ENCODE data around the gene PPCDC.
"Not testable (repeated sequence)": the region's sequence is repeated elsewhere in the genome, so short reads cannot be mapped to it uniquely, and the experiment has no call there.

The PPCDC gene

DNA sequence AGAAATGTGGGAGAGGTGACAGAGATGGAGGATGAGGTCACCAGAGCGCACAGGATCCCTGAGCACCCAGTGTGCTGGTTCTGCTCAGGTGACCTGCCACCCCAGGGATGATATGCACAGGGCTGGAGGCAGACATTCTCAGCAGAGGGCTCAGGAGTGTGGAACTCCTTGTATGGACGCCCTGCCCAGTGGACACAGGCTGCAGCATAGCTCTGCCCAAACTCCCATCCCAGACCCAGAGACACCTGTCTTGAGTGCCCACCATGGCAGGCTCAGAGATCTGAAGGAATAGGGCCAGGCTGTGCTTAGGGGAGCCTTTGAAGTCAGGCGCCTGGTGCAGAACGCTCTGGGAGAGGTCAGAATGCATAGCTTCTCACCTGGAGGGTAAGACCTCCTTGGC, 47.3 kb downstream of the PPCDC start:
- DNase-seq: no peak

DNA sequence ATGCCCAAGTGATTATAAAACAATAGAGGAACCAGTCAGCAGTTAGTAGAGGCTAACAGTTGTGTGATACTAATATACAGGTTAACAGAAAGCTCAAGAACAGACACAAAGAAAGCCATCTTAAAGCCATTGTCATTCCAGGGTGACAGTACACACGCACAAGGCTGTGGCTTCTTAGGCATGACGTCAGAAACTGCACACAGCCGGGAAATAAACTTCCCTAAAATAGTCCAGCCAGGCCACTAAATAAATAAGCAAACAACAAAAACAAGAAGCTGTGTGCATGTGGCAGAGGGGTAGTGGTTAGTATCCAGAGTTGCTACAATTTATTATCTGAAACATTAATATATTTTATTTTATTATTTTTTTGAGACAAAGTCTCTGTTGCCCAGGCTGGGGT, 49.8 kb downstream of the PPCDC start:
- no peak for DNase-seq

DNA sequence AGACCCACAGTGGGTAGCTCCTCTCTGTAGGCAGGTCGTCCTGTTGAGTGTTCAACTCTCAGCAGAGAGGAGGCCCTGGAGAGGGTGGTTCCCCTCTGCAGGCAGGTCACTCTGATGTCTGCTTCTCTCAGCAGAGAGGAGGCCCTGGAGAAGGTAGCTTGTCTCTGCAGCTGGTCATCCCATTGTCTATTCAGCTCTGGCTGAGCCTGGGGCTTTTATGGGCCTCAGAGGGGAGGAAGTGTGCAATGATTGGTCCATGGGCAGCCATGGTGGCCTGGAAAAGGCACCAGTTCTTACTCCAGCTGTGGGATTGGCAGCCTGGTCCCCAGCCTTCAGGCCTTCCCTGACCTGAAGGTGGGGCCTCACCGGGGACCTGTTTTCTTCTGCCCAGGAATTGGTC, 52.9 kb downstream of the PPCDC start:
- DNase-seq: no peak

- DNase-seq: not testable (repeated sequence)
Measured at GRCh38 chr15:75077551-75077961, 54.2 kb downstream of the PPCDC start.

DNA sequence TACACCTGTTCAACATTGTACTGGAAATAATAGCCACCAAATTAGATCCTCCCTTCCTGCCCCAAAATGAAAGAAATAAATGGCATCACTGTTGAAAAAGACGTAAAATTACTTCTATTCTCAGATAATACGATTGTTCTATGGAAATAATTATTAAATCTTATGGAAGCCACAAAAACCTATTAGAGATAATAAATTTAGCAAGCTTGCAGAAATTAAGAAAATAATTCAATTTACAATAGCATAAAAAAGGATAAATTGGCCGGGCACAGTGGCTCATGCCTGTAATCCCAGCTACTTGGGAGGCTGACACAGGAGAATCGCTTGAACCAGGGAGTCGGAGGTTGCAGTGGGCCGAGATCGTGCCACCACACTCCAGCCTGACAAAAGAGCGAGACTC, 57.8 kb downstream of the PPCDC start:
- no peak for DNase-seq

- no peak for DNase-seq
Measured at GRCh38 chr15:75082689-75083088, 59.3 kb downstream of the PPCDC start.

GRCh38 chr15:75085708-75086107, 62.3 kb downstream of the PPCDC start:
- DNase-seq: not testable (repeated sequence)

- DNase-seq: no peak
Measured at GRCh38 chr15:75089456-75090387, 66.3 kb downstream of the PPCDC start.

- no peak for DNase-seq
Measured at GRCh38 chr15:75090388-75090734, 67.0 kb downstream of the PPCDC start.

GRCh38 chr15:75091814-75092213, 68.4 kb downstream of the PPCDC start:
- no peak for DNase-seq

- not testable (repeated sequence) for DNase-seq
Measured at GRCh38 chr15:75094961-75095478, 71.6 kb downstream of the PPCDC start.

- DNase-seq: no peak
Measured at GRCh38 chr15:75095594-75095993, 72.2 kb downstream of the PPCDC start.

GRCh38 chr15:75097939-75098338, 74.5 kb downstream of the PPCDC start:
- DNase-seq: no peak

- DNase-seq: no peak
Measured at GRCh38 chr15:75098404-75098803, 75.0 kb downstream of the PPCDC start.
